HEK293 (cell line): ENCODE measurements around the gene ABCB9.

Source experiments
- GLIS1 ChIP-seq: fragments of 450-650 bp; formaldehyde crosslinking; IDR thresholded peaks from 2 replicates; pipeline ENCODE4 v1.5.1; 2016; ENCODE audit warnings: missing biosample characterization, missing genetic modification characterization
- GLIS2 ChIP-seq: fragments of 450-650 bp; formaldehyde crosslinking; IDR thresholded peaks from 2 replicates; pipeline ENCODE4 v1.5.1; 2016; ENCODE audit warnings: missing biosample characterization, missing genetic modification characterization
- IKZF3 ChIP-seq: fragments of 450-650 bp; IDR thresholded peaks from 2 replicates; pipeline ENCODE4 v1.5.0; 2018; ENCODE audit warnings: missing biosample characterization, mild to moderate bottlenecking, missing genetic modification characterization, moderate library complexity
- KLF1 ChIP-seq: fragments of 450-650 bp; formaldehyde crosslinking; IDR thresholded peaks from 2 replicates; pipeline ENCODE4 v1.5.1; 2016; ENCODE audit warnings: missing biosample characterization, missing genetic modification characterization
- KLF16 ChIP-seq: fragments of 450-650 bp; formaldehyde crosslinking; IDR thresholded peaks from 2 replicates; pipeline ENCODE4 v1.5.1; 2017; ENCODE audit warnings: missing biosample characterization, missing genetic modification characterization
- KLF9 ChIP-seq: fragments of 450-650 bp; formaldehyde crosslinking; IDR thresholded peaks from 2 replicates; pipeline ENCODE4 v1.5.1; 2016; ENCODE audit warnings: missing biosample characterization, missing genetic modification characterization, low read depth
- PRDM10 ChIP-seq: fragments of 450-650 bp; formaldehyde crosslinking; IDR thresholded peaks from 2 replicates; pipeline ENCODE4 v1.5.1; 2016; ENCODE audit warnings: missing biosample characterization, missing genetic modification characterization
- SP2 ChIP-seq: fragments of 450-650 bp; formaldehyde crosslinking; IDR thresholded peaks from 2 replicates; pipeline ENCODE4 v1.5.1; 2016; ENCODE audit warnings: missing biosample characterization, missing genetic modification characterization
- SP3 ChIP-seq: fragments of 450-650 bp; formaldehyde crosslinking; IDR thresholded peaks from 2 replicates; pipeline ENCODE4 v1.5.1; 2016; ENCODE audit warnings: missing biosample characterization, missing genetic modification characterization
- ZBTB48 ChIP-seq: fragments of 450-650 bp; formaldehyde crosslinking; IDR thresholded peaks from 2 replicates; pipeline ENCODE4 v1.5.1; 2016; ENCODE audit warnings: missing biosample characterization, missing genetic modification characterization
- ZBTB8A ChIP-seq: fragments of 450-650 bp; formaldehyde crosslinking; IDR thresholded peaks from 2 replicates; pipeline ENCODE4 v1.5.1; 2016; ENCODE audit warnings: missing biosample characterization, missing genetic modification characterization
- ZEB2 ChIP-seq: fragments of 450-650 bp; formaldehyde crosslinking; IDR thresholded peaks from 2 replicates; pipeline ENCODE4 v1.5.1; 2016; ENCODE audit warnings: missing biosample characterization, missing genetic modification characterization
- ZFHX2 ChIP-seq: fragments of 450-650 bp; formaldehyde crosslinking; conservative IDR thresholded peaks from 2 replicates; pipeline ENCODE4 v1.5.1; 2016; ENCODE audit warnings: missing biosample characterization, missing genetic modification characterization
- ZNF10 ChIP-seq: fragments of 450-650 bp; formaldehyde crosslinking; IDR thresholded peaks from 2 replicates; pipeline ENCODE4 v1.5.1; 2017; ENCODE audit warnings: missing biosample characterization, missing genetic modification characterization
- ZNF146 ChIP-seq: fragments of 450-650 bp; formaldehyde crosslinking; IDR thresholded peaks from 2 replicates; pipeline ENCODE4 v1.5.1; 2016; ENCODE audit warnings: missing biosample characterization, missing genetic modification characterization
- ZNF184 ChIP-seq: fragments of 450-650 bp; IDR thresholded peaks from 2 replicates; pipeline ENCODE4 v1.5.1; 2018; ENCODE audit warnings: missing biosample characterization, mild to moderate bottlenecking, missing genetic modification characterization
- ZNF335 ChIP-seq: fragments of 450-650 bp; formaldehyde crosslinking; conservative IDR thresholded peaks from 2 replicates; pipeline ENCODE4 v1.5.1; 2016; ENCODE audit warnings: missing biosample characterization, missing genetic modification characterization
- ZNF341 ChIP-seq: fragments of 450-650 bp; formaldehyde crosslinking; IDR thresholded peaks from 2 replicates; pipeline ENCODE4; 2016; ENCODE audit warnings: low read depth, missing biosample characterization, missing genetic modification characterization
- ZNF416 ChIP-seq: fragments of 450-650 bp; formaldehyde crosslinking; IDR thresholded peaks from 2 replicates; pipeline ENCODE4 v1.5.1; 2016; ENCODE audit warnings: missing biosample characterization, missing genetic modification characterization
- ZNF561 ChIP-seq: fragments of 450-650 bp; IDR thresholded peaks from 2 replicates; pipeline ENCODE4 v1.5.1; 2018; ENCODE audit warnings: missing biosample characterization, missing genetic modification characterization, borderline replicate concordance
- ZNF621 ChIP-seq: fragments of 450-650 bp; formaldehyde crosslinking; IDR thresholded peaks from 2 replicates; pipeline ENCODE4 v1.5.1; 2017; ENCODE audit warnings: missing biosample characterization, missing genetic modification characterization
- ZNF639 ChIP-seq: fragments of 450-650 bp; formaldehyde crosslinking; IDR thresholded peaks from 2 replicates; pipeline ENCODE4 v1.5.1; 2016; ENCODE audit warnings: missing biosample characterization, missing genetic modification characterization
- TF ChIP-seq, protein P1 (sequence below): fragments of 450-650 bp; formaldehyde crosslinking; IDR thresholded peaks from 2 replicates; pipeline ENCODE4 v1.5.1; 2016; ENCODE audit warnings: missing biosample characterization, missing genetic modification characterization, borderline replicate concordance
- TF ChIP-seq, protein P2 (sequence below): fragments of 450-650 bp; formaldehyde crosslinking; IDR thresholded peaks from 2 replicates; pipeline ENCODE4 v1.5.1; 2016; ENCODE audit warnings: missing biosample characterization, missing genetic modification characterization
- TF ChIP-seq, protein P3 (sequence below): fragments of 450-650 bp; formaldehyde crosslinking; conservative IDR thresholded peaks from 2 replicates; pipeline ENCODE4 v1.5.1; 2016; ENCODE audit warnings: low read depth, missing biosample characterization, missing genetic modification characterization

ABCB9 gene

DNA sequence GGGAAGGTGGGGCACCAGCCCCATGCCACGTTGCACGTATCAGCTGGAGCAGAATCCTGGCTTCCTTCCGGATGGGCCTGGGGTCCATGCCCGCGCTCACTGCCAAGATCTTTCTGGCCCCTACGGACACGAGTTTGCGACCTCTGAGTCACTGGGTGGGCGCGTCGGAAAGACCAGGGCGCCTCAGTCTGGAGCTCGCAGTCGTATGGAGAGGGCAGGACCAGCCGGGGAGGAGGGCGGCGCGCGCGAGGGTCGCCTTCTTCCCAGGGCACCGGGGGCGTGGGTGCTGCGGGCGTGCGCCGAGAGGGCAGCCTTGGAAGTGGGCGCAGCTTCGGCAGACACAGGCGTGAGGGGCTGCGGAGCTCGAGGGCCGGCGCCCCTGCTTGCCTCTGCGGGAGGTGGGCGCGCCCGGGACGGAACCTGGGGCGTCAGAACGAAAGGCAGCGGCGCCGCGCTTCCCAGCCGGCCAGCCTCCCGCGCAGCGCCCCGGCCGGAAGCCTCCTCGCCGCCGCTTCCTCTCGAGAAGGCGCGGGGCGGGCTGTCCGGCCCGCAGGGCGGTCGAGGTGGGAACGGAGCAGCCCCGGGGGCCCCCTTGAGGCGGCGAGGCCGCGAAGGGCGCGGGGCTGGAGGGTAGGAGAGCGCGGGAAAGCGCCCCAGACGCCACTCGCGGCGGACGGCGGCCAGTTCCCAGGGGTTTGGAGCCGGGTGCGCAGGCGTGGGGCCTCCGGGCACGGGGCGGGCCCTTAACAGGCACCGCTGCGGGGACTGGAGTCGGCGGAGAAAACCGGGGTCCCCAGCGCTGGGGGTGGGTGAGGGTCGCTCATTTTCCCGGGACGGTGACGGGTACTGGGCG is 14.1 kb upstream of the ABCB9 start, which contains the start of gene ARL6IP4 (continued):
- 0 out of 2 replicates have a peak, but pooled peaks have one; percentile 13 for TF ChIP-seq ZNF146 (tag by site-specific recombination)
- peak; percentile 78; the same call in 1 of the 2 replicates for TF ChIP-seq KLF16 (tag by site-specific recombination)
- TF ChIP-seq ZNF335 (tag by site-specific recombination) = peak; percentile 32
- 0 out of 2 replicates have a peak, but pooled peaks have one; percentile 18 for TF ChIP-seq ZNF184 (tag by site-specific recombination)
- TF ChIP-seq, protein P1, sequence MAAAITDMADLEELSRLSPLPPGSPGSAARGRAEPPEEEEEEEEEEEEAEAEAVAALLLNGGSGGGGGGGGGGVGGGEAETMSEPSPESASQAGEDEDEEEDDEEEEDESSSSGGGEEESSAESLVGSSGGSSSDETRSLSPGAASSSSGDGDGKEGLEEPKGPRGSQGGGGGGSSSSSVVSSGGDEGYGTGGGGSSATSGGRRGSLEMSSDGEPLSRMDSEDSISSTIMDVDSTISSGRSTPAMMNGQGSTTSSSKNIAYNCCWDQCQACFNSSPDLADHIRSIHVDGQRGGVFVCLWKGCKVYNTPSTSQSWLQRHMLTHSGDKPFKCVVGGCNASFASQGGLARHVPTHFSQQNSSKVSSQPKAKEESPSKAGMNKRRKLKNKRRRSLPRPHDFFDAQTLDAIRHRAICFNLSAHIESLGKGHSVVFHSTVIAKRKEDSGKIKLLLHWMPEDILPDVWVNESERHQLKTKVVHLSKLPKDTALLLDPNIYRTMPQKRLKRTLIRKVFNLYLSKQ = no peak
- peak; percentile 94 for TF ChIP-seq GLIS1 (tag by site-specific recombination)
- TF ChIP-seq ZNF416 (tag by site-specific recombination) = no peak
- TF ChIP-seq SP2 (tag by site-specific recombination) = peak; percentile 46
- TF ChIP-seq, protein P2, sequence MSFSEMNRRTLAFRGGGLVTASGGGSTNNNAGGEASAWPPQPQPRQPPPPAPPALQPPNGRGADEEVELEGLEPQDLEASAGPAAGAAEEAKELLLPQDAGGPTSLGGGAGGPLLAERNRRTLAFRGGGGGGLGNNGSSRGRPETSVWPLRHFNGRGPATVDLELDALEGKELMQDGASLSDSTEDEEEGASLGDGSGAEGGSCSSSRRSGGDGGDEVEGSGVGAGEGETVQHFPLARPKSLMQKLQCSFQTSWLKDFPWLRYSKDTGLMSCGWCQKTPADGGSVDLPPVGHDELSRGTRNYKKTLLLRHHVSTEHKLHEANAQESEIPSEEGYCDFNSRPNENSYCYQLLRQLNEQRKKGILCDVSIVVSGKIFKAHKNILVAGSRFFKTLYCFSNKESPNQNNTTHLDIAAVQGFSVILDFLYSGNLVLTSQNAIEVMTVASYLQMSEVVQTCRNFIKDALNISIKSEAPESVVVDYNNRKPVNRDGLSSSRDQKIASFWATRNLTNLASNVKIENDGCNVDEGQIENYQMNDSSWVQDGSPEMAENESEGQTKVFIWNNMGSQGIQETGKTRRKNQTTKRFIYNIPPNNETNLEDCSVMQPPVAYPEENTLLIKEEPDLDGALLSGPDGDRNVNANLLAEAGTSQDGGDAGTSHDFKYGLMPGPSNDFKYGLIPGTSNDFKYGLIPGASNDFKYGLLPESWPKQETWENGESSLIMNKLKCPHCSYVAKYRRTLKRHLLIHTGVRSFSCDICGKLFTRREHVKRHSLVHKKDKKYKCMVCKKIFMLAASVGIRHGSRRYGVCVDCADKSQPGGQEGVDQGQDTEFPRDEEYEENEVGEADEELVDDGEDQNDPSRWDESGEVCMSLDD = peak; percentile 64; the same call in 1 of the 2 replicates
- TF ChIP-seq KLF1 (tag by site-specific recombination) = peak; percentile 70
- TF ChIP-seq ZNF561 (tag by site-specific recombination) = peak; percentile 88; the same call in 1 of the 2 replicates
- peak; percentile 93 for TF ChIP-seq GLIS2 (tag by site-specific recombination)
- TF ChIP-seq ZFHX2 (tag by site-specific recombination) = peak; percentile 96
- TF ChIP-seq, protein P3, sequence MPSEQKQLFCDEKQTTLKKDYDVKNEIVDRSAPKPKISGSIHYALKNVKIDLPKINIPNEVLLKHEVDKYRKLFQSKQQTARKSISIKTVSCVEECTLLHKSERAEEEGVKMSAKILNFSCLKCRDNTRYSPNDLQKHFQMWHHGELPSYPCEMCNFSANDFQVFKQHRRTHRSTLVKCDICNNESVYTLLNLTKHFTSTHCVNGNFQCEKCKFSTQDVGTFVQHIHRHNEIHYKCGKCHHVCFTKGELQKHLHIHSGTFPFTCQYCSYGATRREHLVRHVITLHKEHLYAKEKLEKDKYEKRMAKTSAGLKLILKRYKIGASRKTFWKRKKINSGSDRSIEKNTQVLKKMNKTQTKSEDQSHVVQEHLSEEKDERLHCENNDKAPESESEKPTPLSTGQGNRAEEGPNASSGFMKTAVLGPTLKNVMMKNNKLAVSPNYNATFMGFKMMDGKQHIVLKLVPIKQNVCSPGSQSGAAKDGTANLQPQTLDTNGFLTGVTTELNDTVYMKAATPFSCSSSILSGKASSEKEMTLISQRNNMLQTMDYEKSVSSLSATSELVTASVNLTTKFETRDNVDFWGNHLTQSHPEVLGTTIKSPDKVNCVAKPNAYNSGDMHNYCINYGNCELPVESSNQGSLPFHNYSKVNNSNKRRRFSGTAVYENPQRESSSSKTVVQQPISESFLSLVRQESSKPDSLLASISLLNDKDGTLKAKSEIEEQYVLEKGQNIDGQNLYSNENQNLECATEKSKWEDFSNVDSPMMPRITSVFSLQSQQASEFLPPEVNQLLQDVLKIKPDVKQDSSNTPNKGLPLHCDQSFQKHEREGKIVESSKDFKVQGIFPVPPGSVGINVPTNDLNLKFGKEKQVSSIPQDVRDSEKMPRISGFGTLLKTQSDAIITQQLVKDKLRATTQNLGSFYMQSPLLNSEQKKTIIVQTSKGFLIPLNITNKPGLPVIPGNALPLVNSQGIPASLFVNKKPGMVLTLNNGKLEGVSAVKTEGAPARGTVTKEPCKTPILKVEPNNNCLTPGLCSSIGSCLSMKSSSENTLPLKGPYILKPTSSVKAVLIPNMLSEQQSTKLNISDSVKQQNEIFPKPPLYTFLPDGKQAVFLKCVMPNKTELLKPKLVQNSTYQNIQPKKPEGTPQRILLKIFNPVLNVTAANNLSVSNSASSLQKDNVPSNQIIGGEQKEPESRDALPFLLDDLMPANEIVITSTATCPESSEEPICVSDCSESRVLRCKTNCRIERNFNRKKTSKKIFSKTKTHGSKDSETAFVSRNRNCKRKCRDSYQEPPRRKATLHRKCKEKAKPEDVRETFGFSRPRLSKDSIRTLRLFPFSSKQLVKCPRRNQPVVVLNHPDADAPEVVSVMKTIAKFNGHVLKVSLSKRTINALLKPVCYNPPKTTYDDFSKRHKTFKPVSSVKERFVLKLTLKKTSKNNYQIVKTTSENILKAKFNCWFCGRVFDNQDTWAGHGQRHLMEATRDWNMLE = 0 out of 2 replicates have a peak, but pooled peaks have one; percentile 17
- peak; percentile 53; the same call in 1 of the 2 replicates for TF ChIP-seq SP3 (tag by site-specific recombination)
- TF ChIP-seq ZBTB8A (tag by site-specific recombination) = peak; percentile 97
- peak; percentile 93 for TF ChIP-seq KLF9 (tag by site-specific recombination)
- peak; percentile 96 for TF ChIP-seq PRDM10 (tag by site-specific recombination)
- 0 out of 2 replicates have a peak, but pooled peaks have one; percentile 19 for TF ChIP-seq ZNF341 (tag by site-specific recombination)
- peak; percentile 19; the same call in 1 of the 2 replicates for TF ChIP-seq ZEB2 (tag by site-specific recombination)
- TF ChIP-seq ZNF10 = peak; percentile 64; the same call in 1 of the 2 replicates
- no peak for TF ChIP-seq ZNF639 (tag by site-specific recombination)
- no peak for TF ChIP-seq ZNF621 (tag by site-specific recombination)
- peak; percentile 44 for TF ChIP-seq IKZF3 (tag by site-specific recombination)
- peak; percentile 55; the same call in 1 of the 2 replicates for TF ChIP-seq ZBTB48 (tag by site-specific recombination)
